Measurements from ENCODE around the gene CRTC2.

GRCh38 chr1:153934746-153935145 is 23.7 kb downstream of the CRTC2 start:
- TF ChIP-seq, protein P1, sequence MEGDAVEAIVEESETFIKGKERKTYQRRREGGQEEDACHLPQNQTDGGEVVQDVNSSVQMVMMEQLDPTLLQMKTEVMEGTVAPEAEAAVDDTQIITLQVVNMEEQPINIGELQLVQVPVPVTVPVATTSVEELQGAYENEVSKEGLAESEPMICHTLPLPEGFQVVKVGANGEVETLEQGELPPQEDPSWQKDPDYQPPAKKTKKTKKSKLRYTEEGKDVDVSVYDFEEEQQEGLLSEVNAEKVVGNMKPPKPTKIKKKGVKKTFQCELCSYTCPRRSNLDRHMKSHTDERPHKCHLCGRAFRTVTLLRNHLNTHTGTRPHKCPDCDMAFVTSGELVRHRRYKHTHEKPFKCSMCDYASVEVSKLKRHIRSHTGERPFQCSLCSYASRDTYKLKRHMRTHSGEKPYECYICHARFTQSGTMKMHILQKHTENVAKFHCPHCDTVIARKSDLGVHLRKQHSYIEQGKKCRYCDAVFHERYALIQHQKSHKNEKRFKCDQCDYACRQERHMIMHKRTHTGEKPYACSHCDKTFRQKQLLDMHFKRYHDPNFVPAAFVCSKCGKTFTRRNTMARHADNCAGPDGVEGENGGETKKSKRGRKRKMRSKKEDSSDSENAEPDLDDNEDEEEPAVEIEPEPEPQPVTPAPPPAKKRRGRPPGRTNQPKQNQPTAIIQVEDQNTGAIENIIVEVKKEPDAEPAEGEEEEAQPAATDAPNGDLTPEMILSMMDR (conservative IDR thresholded peaks at IDR 0.05; ENCODE audit: low read length): no peak
- TF ChIP-seq EZH2phosphoT487 (IDR thresholded peaks at IDR 0.05; ENCODE audit: borderline replicate concordance): no peak
